IPS-18c (cell line): ENCODE measurements around the gene SAP30.

Experiments
- H3K4me3 ChIP-seq: 2 replicates; pipeline ENCODE4 v1.7.0; 2013; ENCODE audit warnings: low read depth, mild to moderate bottlenecking, low read length, moderate library complexity; ENCODE audit not compliant: insufficient read depth
- H3K9me3 ChIP-seq: one replicate; pipeline ENCODE4 v1.6.1; 2013; ENCODE audit warnings: mild to moderate bottlenecking, low read length, moderate library complexity; ENCODE audit not compliant: control insufficient read depth, insufficient read depth

SAP30 gene

GRCh38 chr4:173370477-173371291, at the start of gene SAP30:
Gene SAP30, plus strand, starts transcription at chr4:173370954. Its CDS starts 229 bp downstream, at chr4:173371183.
- H3K4me3 ChIP-seq, result peak within 1 kb of the TSS; percentile 93
- no peaks in the 10 kb centered on the region for H3K9me3 ChIP-seq

DNA sequence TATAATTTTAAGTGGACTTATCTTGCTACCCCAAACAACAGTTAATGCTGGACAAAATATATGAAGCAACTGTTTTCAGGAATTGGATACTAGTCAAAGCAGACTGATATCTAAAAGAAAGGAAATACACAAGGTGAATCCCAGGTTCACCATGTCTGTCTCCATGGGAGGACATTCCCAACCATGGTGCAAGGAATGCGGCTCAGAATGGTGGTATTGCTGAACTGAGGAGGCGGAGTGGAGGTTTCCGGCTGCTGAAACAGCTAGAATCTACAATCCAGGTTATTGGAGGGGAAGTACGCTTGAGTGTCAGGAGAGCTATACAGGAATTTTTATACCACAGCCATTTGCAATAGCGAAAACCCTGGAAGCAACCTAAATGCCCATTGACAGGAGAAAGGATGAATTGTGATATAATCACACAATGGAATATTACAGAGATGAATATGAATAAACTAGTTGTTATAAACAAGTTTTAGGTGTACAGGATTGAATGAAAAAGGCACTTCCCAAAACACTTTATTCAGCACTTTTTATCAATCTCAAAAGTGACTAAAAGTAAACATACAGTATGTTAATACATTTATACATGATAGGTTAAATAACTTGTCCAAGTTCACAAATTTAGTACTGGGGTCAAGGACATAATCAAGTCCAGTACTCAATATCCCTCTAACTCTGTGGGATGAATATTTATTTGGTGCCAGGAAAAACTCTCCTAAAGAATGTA, 45.6 kb upstream of the SAP30 start:
- no peaks in the 10 kb centered on the region for H3K9me3 ChIP-seq
- H3K4me3 ChIP-seq, result no peak overlapping the region

GRCh38 chr4:173328236-173328901, 42.4 kb upstream of the SAP30 start:
- H3K4me3 ChIP-seq, result no peak overlapping the region
- H3K9me3 ChIP-seq, result no peaks in the 10 kb centered on the region

DNA sequence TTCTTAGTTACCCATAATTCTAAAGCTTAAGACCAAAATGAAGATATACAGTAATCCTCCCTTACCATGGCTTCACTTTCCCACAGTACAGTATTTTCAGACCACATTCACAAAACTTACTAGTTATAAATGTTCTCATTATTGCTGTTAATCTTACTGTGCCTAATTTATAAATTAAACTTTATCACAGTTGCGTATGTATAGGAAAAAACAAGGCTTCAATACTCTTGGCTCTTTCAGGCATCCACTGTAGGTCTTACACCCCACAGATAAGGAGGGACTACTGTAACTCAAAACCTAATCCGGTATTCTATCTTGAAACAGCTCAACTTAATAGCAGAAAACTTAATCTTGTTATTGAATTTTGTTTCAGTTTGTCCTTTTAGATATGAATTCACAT, 40.2 kb upstream of the SAP30 start:
- Histone ChIP-seq H3K4me3 (no peak overlapping the region), H3K9me3 (no peaks in the 10 kb centered on the region)

GRCh38 chr4:173332021-173332487, 38.7 kb upstream of the SAP30 start:
- Histone ChIP-seq H3K9me3 (no peaks in the 10 kb centered on the region), H3K4me3 (no peak overlapping the region)

GRCh38 chr4:173332963-173333657, 37.6 kb upstream of the SAP30 start:
- Histone ChIP-seq H3K9me3 (no peaks in the 10 kb centered on the region), H3K4me3 (peak overlapping the region; percentile 90)

DNA sequence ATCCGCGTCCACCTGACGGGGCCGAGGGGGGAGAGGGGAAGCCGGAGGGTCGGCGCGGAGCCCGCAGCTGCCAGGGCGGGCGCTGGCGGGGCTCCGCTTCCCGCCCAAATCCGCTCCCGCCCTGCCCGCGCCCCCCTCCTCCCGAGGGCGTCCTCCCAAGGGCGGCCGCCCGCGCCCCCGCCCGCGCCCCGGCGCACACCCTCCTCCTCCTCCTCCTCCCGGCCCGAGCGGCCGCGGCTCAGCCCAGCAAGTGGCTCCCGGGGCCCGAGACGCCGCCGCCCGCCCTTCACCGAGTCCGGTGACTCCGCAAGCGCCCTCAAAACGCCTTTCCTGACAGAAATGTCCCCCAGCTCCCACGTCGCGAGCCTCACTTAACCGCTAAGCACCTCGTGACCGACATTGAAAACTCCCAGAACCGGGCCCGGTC, 37.1 kb upstream of the SAP30 start:
- no peaks in the 10 kb centered on the region for H3K9me3 ChIP-seq
- H3K4me3 ChIP-seq, result peak overlapping the region; percentile 90

DNA sequence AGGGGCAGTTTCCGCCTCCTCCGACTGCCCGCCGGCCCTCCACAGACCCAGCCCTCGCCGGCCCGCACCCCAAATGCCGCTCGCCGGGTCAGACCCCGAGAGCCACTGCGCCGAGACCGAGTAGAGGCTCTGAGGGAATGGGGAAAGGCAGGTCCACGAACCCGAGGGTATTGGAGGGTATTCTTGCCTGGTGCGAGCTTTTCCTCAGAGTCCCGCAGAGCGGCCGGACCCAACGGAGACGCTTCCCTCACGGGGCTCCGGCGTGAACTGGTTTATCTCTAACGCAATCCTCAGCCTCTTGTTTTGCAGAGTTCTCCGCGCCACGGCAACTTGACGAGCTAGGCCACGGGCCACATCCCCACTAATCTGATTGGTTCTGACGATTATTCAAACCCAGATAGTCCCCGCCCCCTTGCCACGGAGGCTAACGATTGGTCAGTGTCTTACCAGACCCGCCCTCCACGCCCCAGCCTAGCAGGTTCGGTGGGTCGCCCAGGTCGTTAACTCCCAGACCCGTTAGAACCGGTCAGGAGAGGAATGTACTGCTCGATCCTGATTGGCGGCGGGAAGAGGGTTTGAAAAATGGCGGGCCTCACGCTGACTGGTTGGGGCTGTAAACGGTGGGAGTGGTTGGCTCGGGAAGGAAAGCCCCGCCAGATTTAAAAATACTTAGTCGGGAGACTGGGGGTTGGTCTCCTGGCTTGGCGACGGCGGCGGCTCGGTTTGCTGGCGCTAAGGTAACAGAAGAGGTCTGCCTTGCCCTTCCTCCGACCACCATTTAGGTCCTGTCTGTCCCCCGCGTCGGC, 36.5 kb upstream of the SAP30 start, which contains the start of gene HMGB2:
HMGB2 (minus strand) TSS at position 274 of the 806 bp plus-strand sequence. CDS start 709 bp downstream, outside the sequence.
- H3K4me3 ChIP-seq, result peak within 1 kb of the TSS; percentile 90
- H3K9me3 ChIP-seq, result no peaks in the 10 kb centered on the region

- Histone ChIP-seq H3K4me3 (peak overlapping the region; percentile 67), H3K9me3 (no peaks in the 10 kb centered on the region)
Observed at GRCh38 chr4:173334891-173335752, 35.6 kb upstream of the SAP30 start.

DNA sequence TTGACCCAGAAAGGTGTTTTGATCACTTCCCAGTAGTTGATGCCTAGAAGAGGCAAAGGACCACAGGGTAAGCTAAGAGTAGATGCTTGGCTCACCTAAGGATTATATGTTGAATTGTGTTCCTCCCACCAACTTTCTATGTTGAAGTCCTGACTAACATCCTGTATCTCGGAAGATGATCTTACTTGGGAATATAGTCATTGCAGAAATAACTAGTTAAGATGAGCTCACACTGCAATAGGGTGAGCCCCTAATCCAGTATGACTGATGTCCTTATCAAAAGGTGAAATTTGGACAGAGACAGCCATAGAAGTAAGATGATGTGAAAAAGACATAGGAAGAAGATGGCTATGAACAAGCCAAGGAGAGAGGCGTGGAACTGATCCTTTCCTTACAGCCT, 33.3 kb upstream of the SAP30 start:
- no peaks in the 10 kb centered on the region for H3K9me3 ChIP-seq
- no peak overlapping the region for H3K4me3 ChIP-seq

GRCh38 chr4:173343832-173344397, 26.8 kb upstream of the SAP30 start:
- Histone ChIP-seq H3K9me3 (peaks cover 2% of the 10 kb centered on the region), H3K4me3 (no peak overlapping the region)

DNA sequence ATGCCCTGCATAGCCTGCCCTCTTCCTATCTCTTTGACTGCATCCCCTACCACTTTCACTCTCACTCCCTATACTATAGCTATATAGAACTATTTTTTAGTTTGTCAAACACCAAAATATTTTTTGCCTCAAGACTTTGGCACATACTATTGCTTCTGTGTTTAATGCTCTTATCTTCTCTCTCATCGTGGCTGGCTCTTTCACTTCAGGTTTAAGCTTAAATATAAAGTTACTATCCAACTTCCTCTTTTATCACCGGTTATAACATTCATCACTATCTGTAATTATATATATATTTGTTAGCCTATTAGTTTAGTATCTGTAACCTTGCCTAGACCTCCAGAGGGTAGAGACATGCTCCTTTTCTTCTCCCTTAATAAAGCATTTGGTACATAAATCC, 25.1 kb upstream of the SAP30 start:
- Histone ChIP-seq H3K9me3 (peaks cover 2% of the 10 kb centered on the region), H3K4me3 (no peak overlapping the region)

DNA sequence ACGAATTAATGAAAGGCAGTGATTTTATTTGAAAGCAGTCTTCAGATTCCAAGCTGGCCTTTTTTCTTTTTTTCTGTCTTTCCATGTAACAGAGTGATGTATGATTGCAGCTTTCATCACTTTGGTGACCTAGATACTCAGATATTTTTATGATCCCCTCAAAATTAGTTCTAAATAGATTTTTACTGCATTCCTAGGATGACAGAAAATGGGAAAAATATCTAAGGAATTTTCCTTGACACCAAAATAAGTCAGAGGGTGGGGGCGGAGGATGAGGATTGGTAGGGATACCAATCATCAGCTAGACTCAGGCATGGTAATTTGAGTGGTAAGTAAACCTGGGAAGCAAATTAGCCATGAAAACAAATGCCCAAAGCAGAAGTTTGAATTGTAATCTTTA, 24.7 kb upstream of the SAP30 start:
- Histone ChIP-seq H3K9me3 (peaks cover 2% of the 10 kb centered on the region), H3K4me3 (no peak overlapping the region)

DNA sequence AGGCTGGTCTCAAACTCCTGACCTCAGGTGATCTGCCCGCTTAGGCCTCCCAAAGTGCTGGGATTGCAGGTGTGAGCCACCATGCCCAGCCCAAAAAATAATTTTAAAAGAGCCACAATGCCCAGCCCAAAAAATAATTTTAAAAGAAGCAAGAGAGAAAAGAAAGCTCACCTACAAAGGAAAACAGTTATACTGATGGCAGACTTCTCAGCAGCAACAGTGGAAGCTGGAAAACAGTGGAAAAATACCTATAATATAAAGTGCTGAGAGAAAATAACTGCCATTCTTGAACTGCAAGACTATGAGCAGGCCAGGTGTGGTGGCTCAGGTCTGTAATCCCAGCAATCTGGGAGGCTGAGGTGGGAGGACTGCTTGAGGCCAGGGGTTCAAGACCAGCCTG, 23.3 kb upstream of the SAP30 start:
- no peak overlapping the region for H3K4me3 ChIP-seq
- H3K9me3 ChIP-seq, result peaks cover 2% of the 10 kb centered on the region

GRCh38 chr4:173357939-173358338, 12.8 kb upstream of the SAP30 start:
- Histone ChIP-seq H3K9me3 (no peaks in the 10 kb centered on the region), H3K4me3 (no peak overlapping the region)
